ENCODE results near the gene LPIN3.
A peak's percentile ranks its signal among the peaks of the same experiment; 100 is the strongest.
"Not testable (repeated sequence)": the region's sequence is repeated elsewhere in the genome, so short reads cannot be mapped to it uniquely, and the experiment has no call there.

LPIN3 gene

DNA sequence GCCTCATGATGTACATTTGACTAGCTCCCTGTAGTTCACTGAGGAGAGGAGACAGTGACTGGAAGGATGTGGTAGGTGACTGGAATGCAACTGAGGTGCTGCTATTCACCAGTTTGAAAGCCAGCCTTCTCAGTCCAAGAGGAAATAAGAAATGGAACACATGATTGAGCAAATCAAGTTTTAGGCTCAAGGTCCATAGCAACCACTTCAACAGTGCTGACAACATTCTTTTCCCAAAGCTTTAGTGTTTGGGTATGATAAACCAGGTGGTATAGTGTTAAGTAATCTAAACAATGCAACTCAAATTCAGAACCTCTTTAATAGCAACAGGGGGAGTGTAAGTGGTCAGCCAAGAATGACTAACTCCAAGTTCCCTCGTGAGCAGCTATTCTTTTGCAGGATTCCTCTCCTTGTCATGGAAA, 32.3 kb upstream of the LPIN3 start:
- WGBS, 2 experiments: 20 to 44% methylated on average over 1 of the region's 1 CpG
- Histone ChIP-seq H3K9me3 (ENCODE audit: control insufficient read depth, low read length) (no peaks in the 10 kb centered on the region), H3K36me3 (ENCODE audit: control insufficient read depth, insufficient read depth, low read length) (no peaks in the 10 kb centered on the region), H3K4me3 (ENCODE audit: insufficient read depth, low read depth, low read length) (no peak overlapping the region), H3K27me3 (ENCODE audit: control insufficient read depth, insufficient read depth, low read length, poor library complexity, severe bottlenecking) (no peaks in the 10 kb centered on the region), H3K27ac (ENCODE audit: insufficient read depth, low read depth, low read length, poor library complexity, severe bottlenecking) (no peak overlapping the region), H3K4me1 (ENCODE audit: control insufficient read depth, insufficient read depth, low read length) (no peaks in the 10 kb centered on the region)

DNA sequence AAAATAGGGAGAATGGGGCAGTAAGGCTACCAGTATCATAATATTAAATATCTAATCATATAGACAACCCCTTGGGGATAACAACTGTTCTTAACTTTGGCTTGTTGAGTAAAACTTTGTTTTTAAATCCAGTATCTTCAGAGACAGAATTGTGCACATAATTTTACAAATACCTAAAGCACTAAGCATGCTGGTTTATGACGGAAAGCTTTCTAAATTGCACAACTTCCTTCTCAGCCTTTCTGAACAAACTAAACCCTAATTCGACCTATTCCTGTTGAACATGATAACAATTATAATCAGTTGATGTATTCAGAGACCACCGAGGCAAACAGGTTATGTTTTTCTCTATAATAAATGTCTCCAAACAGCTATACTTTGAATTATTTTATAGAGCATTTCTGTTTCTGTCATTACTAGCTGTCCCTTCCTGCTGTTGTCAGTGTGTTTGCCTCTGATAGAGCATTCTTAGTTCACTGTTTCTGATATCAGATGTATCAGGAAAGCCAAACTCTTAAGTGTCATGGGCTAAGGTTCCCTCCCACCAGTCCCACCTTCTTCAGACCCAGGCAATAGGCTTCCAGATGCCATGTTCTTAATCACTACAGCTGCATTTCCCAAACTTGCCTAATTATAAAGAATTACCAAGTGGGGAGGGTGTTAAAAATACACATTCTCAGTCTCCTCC, 31.8 kb upstream of the LPIN3 start:
- 88 to 100% methylated on average over 3 of the region's 3 CpGs for WGBS, 2 experiments
- H3K4me3 ChIP-seq (ENCODE audit: insufficient read depth, low read depth, low read length): no peak overlapping the region
- H3K9me3 ChIP-seq (ENCODE audit: control insufficient read depth, low read length): no peaks in the 10 kb centered on the region
- H3K4me1 ChIP-seq (ENCODE audit: control insufficient read depth, insufficient read depth, low read length): no peaks in the 10 kb centered on the region
- H3K27ac ChIP-seq (ENCODE audit: insufficient read depth, low read depth, low read length, poor library complexity, severe bottlenecking): no peak overlapping the region
- no peaks in the 10 kb centered on the region for H3K36me3 ChIP-seq (ENCODE audit: control insufficient read depth, insufficient read depth, low read length)
- no peaks in the 10 kb centered on the region for H3K27me3 ChIP-seq (ENCODE audit: control insufficient read depth, insufficient read depth, low read length, poor library complexity, severe bottlenecking)

- Histone ChIP-seq H3K27ac (ENCODE audit: insufficient read depth, low read depth, low read length, poor library complexity, severe bottlenecking) (no peak overlapping the region), H3K9me3 (ENCODE audit: control insufficient read depth, low read length) (no peaks in the 10 kb centered on the region), H3K27me3 (ENCODE audit: control insufficient read depth, insufficient read depth, low read length, poor library complexity, severe bottlenecking) (no peaks in the 10 kb centered on the region), H3K4me3 (ENCODE audit: insufficient read depth, low read depth, low read length) (no peak overlapping the region), H3K4me1 (ENCODE audit: control insufficient read depth, insufficient read depth, low read length) (no peaks in the 10 kb centered on the region), H3K36me3 (ENCODE audit: control insufficient read depth, insufficient read depth, low read length) (no peaks in the 10 kb centered on the region)
- 94 to 95% methylated on average over 2 of the region's 2 CpGs for WGBS, 2 experiments
These were observed 30.8 kb upstream of the LPIN3 start for GRCh38 chr20:41309817-41310216.

- H3K4me3 ChIP-seq (ENCODE audit: insufficient read depth, low read depth, low read length); H3K27ac ChIP-seq (ENCODE audit: insufficient read depth, low read depth, low read length, poor library complexity, severe bottlenecking); H3K36me3 ChIP-seq (ENCODE audit: control insufficient read depth, insufficient read depth, low read length); H3K9me3 ChIP-seq (ENCODE audit: control insufficient read depth, low read length); H3K4me1 ChIP-seq (ENCODE audit: control insufficient read depth, insufficient read depth, low read length); H3K27me3 ChIP-seq (ENCODE audit: control insufficient read depth, insufficient read depth, low read length, poor library complexity, severe bottlenecking): not testable (repeated sequence)
- 93% methylated on average over 6 of the region's 6 CpGs for WGBS, 2 experiments
These were observed 28.6 kb upstream of the LPIN3 start for GRCh38 chr20:41312009-41312408.

GRCh38 chr20:41314386-41314785, 26.2 kb upstream of the LPIN3 start:
- 92 to 96% methylated on average over 1 to 2 of the region's 2 CpGs for WGBS, 2 experiments
- H3K4me3 ChIP-seq (ENCODE audit: insufficient read depth, low read depth, low read length): no peak overlapping the region
- no peaks in the 10 kb centered on the region for H3K36me3 ChIP-seq (ENCODE audit: control insufficient read depth, insufficient read depth, low read length)
- H3K9me3 ChIP-seq (ENCODE audit: control insufficient read depth, low read length): no peaks in the 10 kb centered on the region
- peaks cover 7% of the 10 kb centered on the region for H3K27me3 ChIP-seq (ENCODE audit: control insufficient read depth, insufficient read depth, low read length, poor library complexity, severe bottlenecking)
- no peaks in the 10 kb centered on the region for H3K4me1 ChIP-seq (ENCODE audit: control insufficient read depth, insufficient read depth, low read length)
- H3K27ac ChIP-seq (ENCODE audit: insufficient read depth, low read depth, low read length, poor library complexity, severe bottlenecking): no peak overlapping the region

- Histone ChIP-seq H3K4me1 (ENCODE audit: control insufficient read depth, insufficient read depth, low read length) (no peaks in the 10 kb centered on the region), H3K4me3 (ENCODE audit: insufficient read depth, low read depth, low read length) (no peak overlapping the region), H3K27me3 (ENCODE audit: control insufficient read depth, insufficient read depth, low read length, poor library complexity, severe bottlenecking) (peaks cover 7% of the 10 kb centered on the region), H3K9me3 (ENCODE audit: control insufficient read depth, low read length) (no peaks in the 10 kb centered on the region), H3K36me3 (ENCODE audit: control insufficient read depth, insufficient read depth, low read length) (no peaks in the 10 kb centered on the region), H3K27ac (ENCODE audit: insufficient read depth, low read depth, low read length, poor library complexity, severe bottlenecking) (no peak overlapping the region)
- 91 to 94% methylated on average over 6 of the region's 6 CpGs for WGBS, 2 experiments
These were observed 24.6 kb upstream of the LPIN3 start for GRCh38 chr20:41316051-41316450.

- H3K9me3 ChIP-seq (ENCODE audit: control insufficient read depth, low read length): no peaks in the 10 kb centered on the region
- peak overlapping the region; percentile 62 for H3K4me3 ChIP-seq (ENCODE audit: insufficient read depth, low read depth, low read length)
- peaks cover 7% of the 10 kb centered on the region for H3K27me3 ChIP-seq (ENCODE audit: control insufficient read depth, insufficient read depth, low read length, poor library complexity, severe bottlenecking)
- H3K36me3 ChIP-seq (ENCODE audit: control insufficient read depth, insufficient read depth, low read length): no peaks in the 10 kb centered on the region
- no peaks in the 10 kb centered on the region for H3K4me1 ChIP-seq (ENCODE audit: control insufficient read depth, insufficient read depth, low read length)
- 4 to 5% methylated on average over 66 of the region's 66 CpGs for WGBS, 2 experiments
- no peak overlapping the region for H3K27ac ChIP-seq (ENCODE audit: insufficient read depth, low read depth, low read length, poor library complexity, severe bottlenecking)
These were observed 23.7 kb upstream of the LPIN3 start for GRCh38 chr20:41316602-41317545.

DNA sequence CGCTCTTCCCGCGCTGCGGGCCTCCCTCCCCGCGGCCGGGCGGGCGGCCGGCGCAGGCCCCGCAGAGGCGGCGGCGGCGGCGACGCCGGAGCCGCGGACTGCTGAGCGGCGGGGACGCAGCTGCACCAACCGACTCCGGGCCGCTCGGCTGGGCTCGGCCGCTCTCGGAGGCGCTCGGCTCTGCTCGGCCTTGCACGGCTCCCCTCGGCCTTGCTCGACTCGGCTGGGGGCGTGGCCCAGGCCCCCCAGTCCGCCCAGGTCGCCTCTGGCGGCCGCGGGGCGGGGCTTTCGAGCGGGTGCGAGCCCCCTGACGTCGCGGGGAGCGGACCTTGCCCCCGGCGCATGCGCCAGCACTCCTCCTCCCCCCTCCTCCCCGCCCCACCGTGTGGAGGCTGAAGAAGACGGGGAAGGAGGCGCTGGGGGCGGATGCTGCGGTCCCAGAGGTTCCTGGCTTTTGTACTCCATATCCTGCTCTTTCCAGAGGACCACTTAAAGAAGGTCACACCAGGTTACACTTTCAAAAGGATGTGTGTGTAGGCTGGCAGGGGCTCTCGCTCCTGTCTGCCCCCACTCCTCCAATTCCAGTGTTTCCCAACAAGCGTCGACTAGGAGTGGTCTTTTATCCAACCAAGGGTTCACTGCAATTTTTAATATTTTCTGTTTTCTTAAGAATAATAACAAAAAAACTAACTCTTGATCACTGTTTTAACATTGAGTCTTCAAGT, 22.9 kb upstream of the LPIN3 start, which contains the start of gene ZHX3:
Gene ZHX3 (minus strand): TSS at position 186 of the 725 bp plus-strand sequence. CDS start 112,815 bp downstream, outside the sequence.
- H3K4me3 ChIP-seq (ENCODE audit: insufficient read depth, low read depth, low read length): peak within 1 kb of the TSS; percentile 62
- H3K27me3 ChIP-seq (ENCODE audit: control insufficient read depth, insufficient read depth, low read length, poor library complexity, severe bottlenecking): peaks cover 7% of the 10 kb centered on the region
- H3K36me3 ChIP-seq (ENCODE audit: control insufficient read depth, insufficient read depth, low read length): no peaks in the 10 kb centered on the region
- WGBS, 2 experiments: 0 to 2% methylated on average over 63 to 64 of the region's 64 CpGs
- no peak within 1 kb of the TSS for H3K27ac ChIP-seq (ENCODE audit: insufficient read depth, low read depth, low read length, poor library complexity, severe bottlenecking)
- no peaks in the 10 kb centered on the region for H3K9me3 ChIP-seq (ENCODE audit: control insufficient read depth, low read length)
- no peaks in the 10 kb centered on the region for H3K4me1 ChIP-seq (ENCODE audit: control insufficient read depth, insufficient read depth, low read length)

DNA sequence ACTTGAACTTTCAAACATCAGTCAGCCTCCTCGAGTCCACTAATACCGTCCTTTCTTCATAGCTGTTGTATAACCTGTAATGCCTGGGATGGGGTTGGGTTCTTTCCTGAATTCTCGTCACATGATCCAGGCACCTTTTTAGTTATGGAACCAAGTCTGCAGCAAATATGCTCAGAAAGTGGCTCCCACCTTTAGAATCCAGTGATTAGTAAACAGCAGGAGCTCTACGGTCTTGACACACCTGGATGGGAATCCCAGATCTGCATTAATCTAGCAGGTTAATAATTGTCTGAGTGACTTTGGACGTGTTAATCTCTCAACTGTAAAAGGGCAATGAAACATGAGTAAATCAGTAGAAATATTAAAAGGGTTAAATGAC, 22.4 kb upstream of the LPIN3 start:
- no peak overlapping the region for H3K27ac ChIP-seq (ENCODE audit: insufficient read depth, low read depth, low read length, poor library complexity, severe bottlenecking)
- no peaks in the 10 kb centered on the region for H3K9me3 ChIP-seq (ENCODE audit: control insufficient read depth, low read length)
- no peaks in the 10 kb centered on the region for H3K4me1 ChIP-seq (ENCODE audit: control insufficient read depth, insufficient read depth, low read length)
- WGBS, 2 experiments: 87 to 91% methylated on average over 5 of the region's 5 CpGs
- no peaks in the 10 kb centered on the region for H3K36me3 ChIP-seq (ENCODE audit: control insufficient read depth, insufficient read depth, low read length)
- peaks cover 7% of the 10 kb centered on the region for H3K27me3 ChIP-seq (ENCODE audit: control insufficient read depth, insufficient read depth, low read length, poor library complexity, severe bottlenecking)
- H3K4me3 ChIP-seq (ENCODE audit: insufficient read depth, low read depth, low read length): peak overlapping the region; percentile 32

DNA sequence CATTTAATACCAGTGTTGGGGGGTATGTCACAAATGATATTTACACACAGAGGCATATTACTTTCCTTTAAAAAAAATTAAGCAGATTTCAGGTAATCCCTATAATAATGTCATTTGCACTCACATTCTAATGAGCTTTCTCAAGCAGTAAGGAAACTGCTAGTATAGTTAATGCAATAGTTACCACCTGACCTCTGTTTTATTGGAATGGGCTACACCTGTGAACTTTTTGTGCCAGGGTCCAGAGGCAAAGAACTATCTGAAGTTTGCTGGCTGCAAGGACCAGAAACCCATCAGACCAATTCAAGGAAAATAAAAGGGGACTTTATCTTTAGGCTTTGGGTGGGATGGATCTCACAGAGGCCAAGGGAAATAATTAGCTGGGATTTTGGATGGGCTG, 20.2 kb upstream of the LPIN3 start:
- no peaks in the 10 kb centered on the region for H3K36me3 ChIP-seq (ENCODE audit: control insufficient read depth, insufficient read depth, low read length)
- no peaks in the 10 kb centered on the region for H3K9me3 ChIP-seq (ENCODE audit: control insufficient read depth, low read length)
- no peak overlapping the region for H3K4me3 ChIP-seq (ENCODE audit: insufficient read depth, low read depth, low read length)
- H3K27ac ChIP-seq (ENCODE audit: insufficient read depth, low read depth, low read length, poor library complexity, severe bottlenecking): no peak overlapping the region
- H3K27me3 ChIP-seq (ENCODE audit: control insufficient read depth, insufficient read depth, low read length, poor library complexity, severe bottlenecking): peaks cover 7% of the 10 kb centered on the region
- H3K4me1 ChIP-seq (ENCODE audit: control insufficient read depth, insufficient read depth, low read length): no peaks in the 10 kb centered on the region

Data from ectodermal cell (in vitro differentiated cells).